H1 (cell line): ENCODE results near the gene TMEM107. TPM values are rescaled to one million over a fixed set of nuclear protein-coding genes. Genes with fewer than 3 reads are reported as not detected.
A peak's percentile ranks its signal among the peaks of the same experiment; 100 is the strongest.

ENCODE experiments used
- BACH1 ChIP-seq: IDR thresholded peaks from 2 replicates; pipeline ENCODE4 v1.6.1; 2012; ENCODE audit warnings: low read length, improper control_type of control experiment
- CHD1 ChIP-seq: IDR thresholded peaks from 2 replicates; pipeline ENCODE4 v1.6.1; 2012; ENCODE audit warnings: low read depth, low read length, improper control_type of control experiment
- EZH2 ChIP-seq: fragments of 200-600 bp; sonication (generic); IDR thresholded peaks from 2 replicates; pipeline ENCODE4 v1.7.1; 2012; ENCODE audit warnings: low read depth, mild to moderate bottlenecking, moderate library complexity, low read length, inconsistent platforms; ENCODE audit not compliant: severe bottlenecking
- FOSL1 ChIP-seq: IDR thresholded peaks from 2 replicates; pipeline ENCODE4 v1.6.1; 2011; ENCODE audit warnings: mild to moderate bottlenecking, low read depth, low read length, moderate library complexity; ENCODE audit not compliant: insufficient read depth
- GTF2F1 ChIP-seq: IDR thresholded peaks from 2 replicates; pipeline ENCODE4 v1.6.1; 2012; ENCODE audit warnings: low read depth, low read length, improper control_type of control experiment, borderline replicate concordance
- HDAC6 ChIP-seq: IDR thresholded peaks from one replicate; pipeline ENCODE4 v1.7.1; 2012; ENCODE audit warnings: low read depth, mild to moderate bottlenecking, inconsistent platforms, low read length, moderate library complexity
- MAFK ChIP-seq: IDR thresholded peaks from 2 replicates; pipeline ENCODE4 v1.6.1; 2012; ENCODE audit warnings: low read depth, mild to moderate bottlenecking, improper control_type of control experiment, low read length
- NANOG ChIP-seq: IDR thresholded peaks from 2 replicates; pipeline ENCODE4 v1.6.1; 2011; ENCODE audit warnings: low read length, low read depth, mild to moderate bottlenecking, inconsistent platforms; ENCODE audit not compliant: insufficient read depth, poor library complexity, severe bottlenecking
- PHF8 ChIP-seq: fragments of 200-600 bp; sonication (generic); conservative IDR thresholded peaks from 2 replicates; pipeline ENCODE4 v1.7.1; 2012; ENCODE audit warnings: low read depth, mild to moderate bottlenecking, inconsistent platforms, low read length, moderate library complexity
- SP4 ChIP-seq: IDR thresholded peaks from 2 replicates; pipeline ENCODE4 v1.6.1; 2012; ENCODE audit warnings: low read length, inconsistent platforms
- TCF12 ChIP-seq: IDR thresholded peaks from 2 replicates; pipeline ENCODE4 v1.6.1; 2011; ENCODE audit warnings: low read depth, mild to moderate bottlenecking, low read length
- ZNF274 ChIP-seq: IDR thresholded peaks from 2 replicates; pipeline ENCODE4 v1.7.0; 2012; ENCODE audit warnings: low read length, borderline replicate concordance; ENCODE audit errors: extremely low read depth
- polyA plus RNA-seq, 7 experiments: library from polyadenylated mRNA; depleted of rRNA in 3 of 7; stranded (reverse) in 5 of 7; unstranded in 2 of 7; fragments of >200 nt in 5 of 7; fragments of 200-250 nt in 2 of 7; gene quantifications; 1 replicate in 5 of 7; 2 replicates in 1 of 7; 4 replicates in 1 of 7; pipeline versions ENCODE4 v1.2.1 to v1.2.3, GENCODE V29; 2011 to 2013; ENCODE audit warnings: missing spikeins in 2 of 7, mixed read lengths in 2 of 7
- total RNA-seq: library from RNA; stranded (reverse); fragmentation: NEBNext Ultra II Directional; extraction: Animal tissue kit (Norgen Biotek cat#: 25700); gene quantifications from 2 replicates; pipeline ENCODE4 v1.2.1, GENCODE V29; 2021
- TF ChIP-seq, protein P1 (sequence below): IDR thresholded peaks from 2 replicates; pipeline ENCODE4 v1.6.1; 2012; ENCODE audit warnings: inconsistent platforms
- TF ChIP-seq, protein P2 (sequence below): IDR thresholded peaks from 2 replicates; pipeline ENCODE4 v1.6.1; 2011; ENCODE audit warnings: low read length, improper control_type of control experiment
- TF ChIP-seq, protein P3 (sequence below): IDR thresholded peaks from 2 replicates; pipeline ENCODE4 v1.6.1; 2012; ENCODE audit warnings: low read length, inconsistent platforms
- TF ChIP-seq, protein P4 (sequence below), 3 experiments: IDR thresholded peaks; 1 replicate in 2 of 3; 2 replicates in 1 of 3; pipeline versions ENCODE4 v1.5.1 to v1.6.1; 2011; ENCODE audit warnings: low read length in 3 of 3, mild to moderate bottlenecking in 3 of 3, inconsistent platforms in 2 of 3, low read depth in 1 of 3, moderate library complexity in 1 of 3; ENCODE audit not compliant: insufficient read depth in 1 of 3; ENCODE audit errors: control extremely low read depth in 1 of 3
- TF ChIP-seq, protein P5 (sequence below): IDR thresholded peaks from 2 replicates; pipeline ENCODE4 v1.6.1; 2012; ENCODE audit warnings: inconsistent platforms

TMEM107 gene
- total and polyA plus RNA-seq, 2 of the 8 experiments (the other 6 are each of a cell fraction or from before 2014, with no cell fraction given) = 17.3 to 21.5 TPM

DNA sequence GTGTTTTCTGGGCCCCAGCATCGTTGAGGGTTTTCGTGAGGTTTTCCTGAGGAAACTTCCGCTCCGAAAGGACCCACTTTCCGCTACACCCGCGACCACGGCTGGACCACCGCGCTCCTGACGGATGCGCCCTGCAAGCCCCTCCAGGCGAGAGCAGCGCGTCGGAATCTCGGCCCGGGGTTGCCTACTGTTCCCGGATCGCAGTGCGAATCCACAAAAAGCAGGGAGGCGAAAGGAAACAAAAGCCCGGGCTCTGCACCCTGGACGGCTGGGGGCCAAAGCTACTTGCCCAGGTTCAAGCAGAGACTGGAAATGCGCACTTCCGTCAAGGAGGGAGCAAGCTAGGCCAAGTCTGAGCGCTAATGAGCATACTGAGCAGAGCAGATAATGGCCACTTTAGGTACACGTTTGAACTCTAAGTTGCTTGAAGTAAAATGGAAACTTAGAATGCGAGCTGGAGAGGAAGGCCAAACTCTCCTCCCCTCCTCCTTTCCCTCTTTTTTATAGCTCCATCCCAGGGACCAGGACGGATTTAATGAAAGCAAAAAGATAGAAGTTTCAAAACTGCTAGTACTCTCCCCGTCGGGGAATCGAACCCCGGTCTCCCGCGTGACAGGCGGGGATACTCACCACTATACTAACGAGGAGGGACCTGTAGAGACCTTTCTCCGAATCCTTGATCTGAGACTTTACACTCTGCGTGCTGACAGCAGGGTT lies 45.6 kb upstream of the TMEM107 start (continued):
- TF ChIP-seq FOSL1 (no peak), EZH2 (no peak), MAFK (peak; percentile 86; the same call in 1 of the 2 replicates), CHD1 (no peak), BACH1 (no peak), ZNF274 (no peak), PHF8 (no peak; the same call in 1 of the 2 replicates), NANOG (no peak), TCF12 (no peak), HDAC6 (peak; percentile 69), SP4 (peak; percentile 67; the same call in 1 of the 2 replicates), GTF2F1 (no peak)
- TF ChIP-seq, protein P1, sequence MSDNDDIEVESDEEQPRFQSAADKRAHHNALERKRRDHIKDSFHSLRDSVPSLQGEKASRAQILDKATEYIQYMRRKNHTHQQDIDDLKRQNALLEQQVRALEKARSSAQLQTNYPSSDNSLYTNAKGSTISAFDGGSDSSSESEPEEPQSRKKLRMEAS = peak; percentile 6; the same call in 1 of the 2 replicates
- TF ChIP-seq, protein P2, sequence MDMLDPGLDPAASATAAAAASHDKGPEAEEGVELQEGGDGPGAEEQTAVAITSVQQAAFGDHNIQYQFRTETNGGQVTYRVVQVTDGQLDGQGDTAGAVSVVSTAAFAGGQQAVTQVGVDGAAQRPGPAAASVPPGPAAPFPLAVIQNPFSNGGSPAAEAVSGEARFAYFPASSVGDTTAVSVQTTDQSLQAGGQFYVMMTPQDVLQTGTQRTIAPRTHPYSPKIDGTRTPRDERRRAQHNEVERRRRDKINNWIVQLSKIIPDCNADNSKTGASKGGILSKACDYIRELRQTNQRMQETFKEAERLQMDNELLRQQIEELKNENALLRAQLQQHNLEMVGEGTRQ = no peak
- TF ChIP-seq, protein P3, sequence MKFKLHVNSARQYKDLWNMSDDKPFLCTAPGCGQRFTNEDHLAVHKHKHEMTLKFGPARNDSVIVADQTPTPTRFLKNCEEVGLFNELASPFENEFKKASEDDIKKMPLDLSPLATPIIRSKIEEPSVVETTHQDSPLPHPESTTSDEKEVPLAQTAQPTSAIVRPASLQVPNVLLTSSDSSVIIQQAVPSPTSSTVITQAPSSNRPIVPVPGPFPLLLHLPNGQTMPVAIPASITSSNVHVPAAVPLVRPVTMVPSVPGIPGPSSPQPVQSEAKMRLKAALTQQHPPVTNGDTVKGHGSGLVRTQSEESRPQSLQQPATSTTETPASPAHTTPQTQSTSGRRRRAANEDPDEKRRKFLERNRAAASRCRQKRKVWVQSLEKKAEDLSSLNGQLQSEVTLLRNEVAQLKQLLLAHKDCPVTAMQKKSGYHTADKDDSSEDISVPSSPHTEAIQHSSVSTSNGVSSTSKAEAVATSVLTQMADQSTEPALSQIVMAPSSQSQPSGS = peak; percentile 24; the same call in 1 of the 2 replicates
- TF ChIP-seq, protein P4, sequence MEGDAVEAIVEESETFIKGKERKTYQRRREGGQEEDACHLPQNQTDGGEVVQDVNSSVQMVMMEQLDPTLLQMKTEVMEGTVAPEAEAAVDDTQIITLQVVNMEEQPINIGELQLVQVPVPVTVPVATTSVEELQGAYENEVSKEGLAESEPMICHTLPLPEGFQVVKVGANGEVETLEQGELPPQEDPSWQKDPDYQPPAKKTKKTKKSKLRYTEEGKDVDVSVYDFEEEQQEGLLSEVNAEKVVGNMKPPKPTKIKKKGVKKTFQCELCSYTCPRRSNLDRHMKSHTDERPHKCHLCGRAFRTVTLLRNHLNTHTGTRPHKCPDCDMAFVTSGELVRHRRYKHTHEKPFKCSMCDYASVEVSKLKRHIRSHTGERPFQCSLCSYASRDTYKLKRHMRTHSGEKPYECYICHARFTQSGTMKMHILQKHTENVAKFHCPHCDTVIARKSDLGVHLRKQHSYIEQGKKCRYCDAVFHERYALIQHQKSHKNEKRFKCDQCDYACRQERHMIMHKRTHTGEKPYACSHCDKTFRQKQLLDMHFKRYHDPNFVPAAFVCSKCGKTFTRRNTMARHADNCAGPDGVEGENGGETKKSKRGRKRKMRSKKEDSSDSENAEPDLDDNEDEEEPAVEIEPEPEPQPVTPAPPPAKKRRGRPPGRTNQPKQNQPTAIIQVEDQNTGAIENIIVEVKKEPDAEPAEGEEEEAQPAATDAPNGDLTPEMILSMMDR (IDR thresholded peaks at IDR 0.05; ENCODE audit: control extremely low read depth in 1 of 3, insufficient read depth in 1 of 3, low read depth in 1 of 3, low read length in 3 of 3) = no peak
- TF ChIP-seq, protein P5, sequence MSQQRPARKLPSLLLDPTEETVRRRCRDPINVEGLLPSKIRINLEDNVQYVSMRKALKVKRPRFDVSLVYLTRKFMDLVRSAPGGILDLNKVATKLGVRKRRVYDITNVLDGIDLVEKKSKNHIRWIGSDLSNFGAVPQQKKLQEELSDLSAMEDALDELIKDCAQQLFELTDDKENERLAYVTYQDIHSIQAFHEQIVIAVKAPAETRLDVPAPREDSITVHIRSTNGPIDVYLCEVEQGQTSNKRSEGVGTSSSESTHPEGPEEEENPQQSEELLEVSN = 0 out of 2 replicates have a peak, but pooled peaks have one; percentile 4
